DMS53 (cell line): ENCODE measurements around the gene KIF4A.
A peak's percentile ranks its signal among the peaks of the same experiment; 100 is the strongest.

Source experiments
- DNase-seq: peaks from one replicate; lab custom pipeline; 2025; lab: John Stamatoyannopoulos, UW

The KIF4A gene

DNA sequence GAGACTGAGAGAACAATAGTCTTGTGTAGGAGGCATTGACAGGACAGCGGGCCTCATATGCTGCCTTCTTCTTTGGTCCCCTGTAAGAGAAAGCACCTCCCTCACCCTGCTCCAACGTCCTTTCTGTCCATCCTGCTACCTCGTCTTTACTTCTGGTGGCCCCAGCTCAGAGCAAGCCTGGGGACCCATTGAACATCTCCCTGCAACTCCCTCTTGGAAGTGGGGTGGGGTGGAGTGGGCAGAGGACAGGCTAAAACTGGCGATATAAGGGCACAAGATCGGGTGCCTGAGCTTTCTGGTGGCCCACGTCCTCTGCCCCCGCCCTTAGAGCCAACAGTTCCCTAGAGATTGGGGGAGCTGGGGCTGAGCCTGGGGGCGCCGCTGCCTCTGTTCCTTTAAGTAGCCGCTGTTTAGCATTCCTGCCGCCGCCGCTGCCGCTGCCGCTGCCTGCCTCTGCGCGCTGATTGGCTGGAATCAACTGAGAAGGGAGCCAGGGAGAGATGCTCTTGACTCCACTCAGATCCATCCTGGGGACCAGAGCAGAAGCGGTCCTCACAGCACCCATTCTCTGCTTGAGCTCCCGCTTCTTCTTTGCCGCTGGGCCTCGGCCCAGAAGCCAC, 154.5 kb downstream of the KIF4A start, which contains the start of gene DLG3:
Gene DLG3 (plus strand): TSS at position 510 of the 620 bp plus-strand sequence. CDS start 367 bp downstream, outside the sequence.
- DNase-seq, result peak; percentile 75

DNA sequence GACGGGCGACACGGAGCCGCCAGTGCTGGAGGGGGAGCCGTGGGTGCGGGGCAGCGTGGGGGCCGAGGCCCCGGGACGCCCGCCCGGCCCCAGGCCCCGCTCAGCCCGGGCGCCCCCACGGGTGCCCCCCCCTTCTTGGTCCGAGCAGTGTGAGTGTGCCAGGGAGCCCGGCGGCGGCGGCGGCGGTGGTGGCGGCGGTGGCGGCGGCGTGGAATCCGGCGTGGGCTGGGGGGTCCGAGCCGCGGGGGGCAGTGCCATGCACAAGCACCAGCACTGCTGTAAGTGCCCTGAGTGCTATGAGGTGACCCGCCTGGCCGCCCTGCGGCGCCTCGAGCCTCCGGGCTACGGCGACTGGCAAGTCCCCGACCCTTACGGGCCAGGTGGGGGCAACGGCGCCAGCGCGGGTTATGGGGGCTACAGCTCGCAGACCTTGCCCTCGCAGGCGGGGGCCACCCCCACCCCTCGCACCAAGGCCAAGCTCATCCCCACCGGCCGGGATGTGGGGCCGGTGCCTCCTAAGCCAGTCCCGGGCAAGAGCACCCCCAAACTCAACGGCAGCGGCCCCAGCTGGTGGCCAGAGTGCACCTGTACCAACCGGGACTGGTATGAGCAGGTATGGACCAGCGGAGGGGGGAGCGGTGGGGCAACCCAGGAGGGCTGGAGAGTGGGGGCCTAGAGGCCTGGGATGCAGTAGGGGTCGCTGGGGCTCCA, 155.2 kb downstream of the KIF4A start:
- peak; percentile 28 for DNase-seq

DNA sequence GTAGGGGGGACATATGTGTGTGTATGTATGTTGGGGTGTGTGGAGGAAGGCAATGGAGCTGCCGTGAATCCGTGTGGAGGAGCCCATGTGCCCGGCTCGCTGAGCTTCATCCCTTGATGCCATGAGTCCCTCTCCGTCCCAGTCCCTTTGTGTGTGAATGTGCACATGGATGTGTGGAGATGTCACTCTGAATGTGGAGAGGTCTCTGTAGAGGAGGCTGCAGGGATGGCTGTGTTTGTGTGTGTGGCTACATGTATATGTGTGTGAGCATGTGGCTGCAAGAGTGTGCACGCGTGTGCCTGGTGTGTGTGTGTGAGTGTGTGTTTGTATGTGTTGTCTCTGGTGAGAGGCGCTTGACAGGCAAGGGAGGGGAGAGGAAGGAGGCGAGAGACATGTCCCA, 156.0 kb downstream of the KIF4A start:
- no peak for DNase-seq

DNA sequence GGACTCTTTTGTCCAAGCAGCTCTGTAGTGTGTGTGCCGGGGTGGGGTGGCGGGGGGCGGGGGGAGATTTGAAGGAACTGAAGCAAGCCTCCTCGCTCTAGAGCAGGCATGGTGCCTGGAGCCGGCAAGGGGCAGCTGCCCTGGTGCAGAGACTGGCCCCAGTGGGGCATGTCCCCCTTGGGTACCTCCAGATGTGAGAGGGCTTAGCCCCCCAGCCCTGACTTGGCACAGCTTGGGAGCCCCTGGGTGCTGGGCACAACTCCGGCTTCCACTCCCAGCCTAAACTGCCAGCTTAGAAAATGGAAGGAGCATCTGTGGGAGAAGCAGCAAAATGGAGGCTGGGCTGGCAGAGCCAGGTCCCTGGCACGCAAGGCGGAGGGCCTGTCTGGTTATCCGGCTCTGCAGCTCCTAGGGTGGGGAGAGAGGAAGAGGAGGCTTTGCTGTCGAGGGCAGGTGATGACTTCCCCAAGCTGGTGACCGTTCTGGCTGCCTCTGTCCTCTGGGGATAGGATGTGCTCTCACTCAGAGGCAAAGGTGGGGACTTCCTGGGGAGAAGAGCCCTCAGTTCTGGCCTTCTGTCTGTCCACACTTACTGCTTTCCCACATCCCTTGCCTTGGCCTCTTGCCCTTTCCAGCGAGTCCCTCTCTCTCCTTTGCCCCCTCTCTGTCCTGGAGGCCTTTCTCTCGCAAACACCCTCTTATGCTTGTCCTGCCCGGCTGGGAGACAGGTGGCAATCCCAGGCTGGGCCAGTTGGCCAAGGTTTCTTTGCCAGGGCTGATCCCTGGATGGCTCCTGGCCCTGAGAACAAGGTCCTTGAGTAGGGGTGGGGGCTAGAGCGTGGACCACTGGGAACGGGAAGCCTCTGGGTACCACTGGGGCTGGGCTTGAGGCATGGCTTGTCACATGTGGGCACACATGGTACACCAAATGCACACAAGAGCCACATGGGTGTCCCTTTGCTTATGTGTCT, 156.8 kb downstream of the KIF4A start:
- DNase-seq, result no peak

DNA sequence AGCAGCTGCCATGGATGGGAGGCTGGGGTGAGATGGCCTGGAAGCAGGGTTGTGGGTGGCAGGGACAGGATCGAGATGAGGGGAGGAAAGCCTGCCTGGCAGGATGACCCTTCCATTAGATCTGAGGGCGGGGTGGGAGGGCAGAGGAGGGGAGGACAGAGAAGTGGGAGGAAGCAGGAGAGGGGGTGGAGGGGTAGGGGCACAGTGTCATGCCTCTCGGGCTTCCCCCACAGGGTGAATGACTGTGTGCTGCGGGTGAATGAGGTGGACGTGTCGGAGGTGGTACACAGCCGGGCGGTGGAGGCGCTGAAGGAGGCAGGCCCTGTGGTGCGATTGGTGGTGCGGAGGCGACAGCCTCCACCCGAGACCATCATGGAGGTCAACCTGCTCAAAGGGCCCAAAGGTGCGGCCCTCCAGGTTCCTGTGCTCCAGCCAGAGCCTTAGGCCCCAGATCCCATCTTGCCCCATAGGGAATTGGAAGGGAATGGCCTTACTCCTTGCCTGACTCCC, 159.6 kb downstream of the KIF4A start:
- DNase-seq, result no peak

DNA sequence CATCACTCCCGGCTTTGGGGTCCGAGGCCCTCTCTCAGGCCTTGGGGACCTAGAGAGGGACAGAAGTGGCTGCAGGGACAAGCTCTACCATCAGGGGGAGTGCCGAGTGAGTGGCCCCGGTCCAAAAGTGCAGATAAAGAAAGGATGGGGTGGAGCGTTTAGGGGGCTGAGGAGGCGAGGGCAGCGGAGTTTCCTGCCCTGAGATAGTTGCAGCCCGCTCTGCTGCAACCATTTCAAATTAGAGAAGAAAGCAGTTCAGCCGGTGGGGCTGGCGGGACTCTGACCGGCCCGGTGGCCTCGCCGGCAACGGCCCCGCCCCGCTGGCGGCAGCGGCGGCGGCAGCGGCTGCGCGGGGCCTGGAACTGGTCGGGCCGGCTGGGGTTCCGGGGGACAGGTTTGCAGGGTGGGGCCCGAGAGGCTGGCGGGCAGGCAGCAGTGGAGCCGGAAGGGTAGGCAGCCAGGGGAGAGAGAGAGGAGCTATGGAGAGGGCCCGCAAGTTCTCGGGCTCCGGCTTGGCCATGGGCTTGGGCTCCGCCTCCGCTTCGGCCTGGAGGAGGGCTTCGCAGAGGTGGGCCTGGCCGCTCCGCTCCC, 162.3 kb downstream of the KIF4A start:
- peak; percentile 74 for DNase-seq

DNA sequence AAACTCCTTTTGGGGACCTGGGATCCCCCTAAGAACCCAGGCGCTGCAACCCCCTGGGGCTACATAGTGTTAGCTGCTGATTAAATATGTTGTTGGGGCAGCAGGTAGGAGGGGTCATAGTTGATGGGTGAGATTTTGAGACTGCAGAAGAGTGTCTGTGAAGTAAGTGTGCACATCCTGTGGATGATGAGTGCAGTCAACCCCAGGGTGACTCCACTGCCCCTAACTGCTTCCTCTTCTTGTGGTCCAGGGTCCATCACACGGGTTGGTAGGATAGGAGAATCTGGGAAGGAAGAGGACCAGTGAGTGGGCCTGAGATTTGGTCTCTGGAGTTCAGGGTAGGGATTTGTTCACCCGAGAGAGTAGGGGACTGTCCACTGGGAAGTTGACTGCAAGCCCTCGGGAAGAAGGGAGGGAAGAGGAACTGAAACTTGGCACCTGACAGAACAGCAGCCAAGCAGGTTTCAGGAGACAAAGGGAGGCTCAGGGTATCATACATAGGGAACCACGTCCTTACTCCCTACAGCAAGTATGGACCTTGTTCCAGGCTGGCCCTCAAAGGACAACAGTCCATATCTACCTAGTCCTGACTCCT, 163.2 kb downstream of the KIF4A start:
- peak; percentile 16 for DNase-seq

DNA sequence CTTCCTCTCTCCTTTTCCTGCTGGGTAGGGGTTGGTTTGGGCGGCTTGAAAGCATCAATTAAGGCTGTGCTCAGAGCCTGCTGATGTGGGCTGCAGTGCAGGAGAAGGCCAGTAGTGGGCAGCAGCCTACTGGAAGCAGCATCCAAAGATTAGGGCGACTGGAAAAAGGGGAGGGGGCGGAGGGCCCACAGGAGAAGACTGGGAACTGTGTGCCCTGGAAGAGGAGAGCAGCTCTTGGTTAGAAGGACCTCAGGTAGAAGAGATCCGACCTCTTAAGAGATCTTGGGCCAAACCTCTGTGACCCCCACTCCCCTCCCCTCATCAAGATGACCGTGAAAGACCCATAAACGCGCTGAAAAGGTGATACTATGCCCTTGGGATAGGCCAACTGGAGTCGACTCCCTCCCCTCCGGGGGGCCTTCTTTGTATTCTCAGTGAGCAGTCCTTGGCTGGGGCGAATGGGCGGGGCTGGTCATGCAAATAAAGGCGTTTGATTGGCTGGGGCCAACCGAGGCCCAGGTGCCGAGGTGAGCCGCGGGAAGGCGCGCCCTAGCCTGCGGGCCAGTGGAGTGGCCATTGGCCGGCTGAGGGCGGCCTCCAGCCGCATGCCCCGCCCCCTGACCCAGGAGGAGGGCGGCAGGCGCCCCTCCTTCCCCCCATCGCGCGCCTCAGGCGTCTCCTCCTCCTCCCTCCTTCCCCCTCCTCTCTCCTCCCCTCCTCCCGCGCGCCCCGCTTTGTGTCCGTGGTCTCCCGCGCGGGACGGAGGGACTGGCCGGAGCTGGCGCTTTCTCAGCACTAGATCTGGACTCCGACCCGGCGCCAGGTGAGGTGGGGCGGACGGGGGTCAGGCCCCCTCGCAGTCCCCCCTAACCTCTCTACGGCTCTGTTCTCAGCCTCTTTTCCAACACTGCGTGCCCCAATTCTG, 164.8 kb downstream of the KIF4A start:
- peak; percentile 97 for DNase-seq

DNA sequence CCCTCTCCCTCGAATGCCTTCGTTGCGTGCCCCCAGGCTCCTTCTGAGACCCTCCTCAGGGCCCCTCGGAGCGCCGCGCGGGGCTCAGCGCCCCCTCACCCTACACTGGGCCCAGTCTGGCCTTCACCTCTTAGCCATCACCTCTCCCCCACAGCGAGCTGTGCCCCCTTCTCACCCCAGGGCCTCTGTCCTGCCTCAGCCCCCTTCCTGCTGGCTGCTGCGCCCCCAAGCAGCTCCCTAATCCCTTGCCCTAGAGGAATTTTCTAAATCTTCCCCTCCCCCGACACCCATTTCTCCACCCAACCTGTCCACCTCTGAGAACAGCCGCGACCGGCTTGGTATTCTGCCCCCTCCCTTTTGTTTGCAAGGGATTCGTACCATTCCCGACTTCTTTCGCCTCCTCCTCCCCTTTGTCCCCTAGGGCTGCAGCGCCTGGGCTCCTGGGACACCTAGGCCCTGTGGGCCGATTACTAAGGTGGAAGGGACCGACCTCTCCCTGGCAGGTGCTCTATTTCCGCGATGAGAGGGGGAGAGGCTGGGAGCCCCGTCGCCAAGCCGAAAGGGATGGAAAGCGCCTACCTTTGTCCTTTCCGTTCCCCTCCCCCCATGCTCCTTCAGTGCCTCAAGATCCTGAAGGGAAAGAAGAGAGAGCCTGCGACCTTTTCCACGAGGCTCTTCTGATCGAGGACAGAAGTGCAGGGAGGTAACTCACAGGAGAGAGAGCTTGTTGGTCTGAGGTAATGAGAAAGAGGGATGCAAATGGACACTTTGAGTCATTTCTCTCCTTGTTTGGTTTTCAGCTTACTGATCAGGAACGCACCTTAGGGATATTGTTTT, 165.7 kb downstream of the KIF4A start:
- peak; percentile 70 for DNase-seq

DNA sequence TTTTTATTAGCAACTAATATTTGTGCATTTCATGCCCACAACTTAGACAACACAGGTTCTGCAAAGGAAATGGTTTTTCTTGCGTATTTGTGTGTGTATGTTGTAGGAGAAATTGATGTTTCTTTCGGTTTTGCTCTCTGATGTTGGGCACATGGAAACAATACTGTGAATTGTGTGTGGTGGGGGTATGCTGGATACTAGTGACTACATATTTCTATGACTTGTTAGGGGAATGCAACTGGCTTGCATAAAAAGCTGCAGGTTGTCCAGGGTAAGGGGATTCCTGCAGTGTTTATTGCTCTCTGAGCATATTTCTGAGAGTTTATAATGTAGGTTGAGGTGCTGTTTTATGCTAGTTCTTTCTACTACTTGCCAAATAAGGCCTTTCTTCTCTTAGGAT, 166.4 kb downstream of the KIF4A start:
- DNase-seq, result no peak

DNA sequence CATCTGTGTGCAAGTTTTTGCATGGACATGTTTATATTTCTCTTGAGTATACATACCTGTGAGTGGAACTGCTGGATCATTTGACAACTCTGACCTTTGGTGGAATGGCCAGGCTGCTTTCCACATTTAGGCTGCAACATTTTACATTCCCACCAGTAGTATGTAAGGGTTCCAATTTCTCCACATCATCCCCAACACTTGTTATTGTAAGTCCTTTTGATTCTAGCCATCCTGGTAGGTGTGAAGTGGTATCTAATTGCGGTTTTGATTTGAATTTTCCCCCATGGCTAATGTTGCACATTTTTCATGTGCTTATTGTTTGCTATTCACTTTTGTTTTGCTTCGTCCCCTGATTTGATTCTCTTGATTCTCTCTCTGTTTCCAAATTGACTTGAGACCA, 171.1 kb downstream of the KIF4A start:
- DNase-seq, result no peak

DNA sequence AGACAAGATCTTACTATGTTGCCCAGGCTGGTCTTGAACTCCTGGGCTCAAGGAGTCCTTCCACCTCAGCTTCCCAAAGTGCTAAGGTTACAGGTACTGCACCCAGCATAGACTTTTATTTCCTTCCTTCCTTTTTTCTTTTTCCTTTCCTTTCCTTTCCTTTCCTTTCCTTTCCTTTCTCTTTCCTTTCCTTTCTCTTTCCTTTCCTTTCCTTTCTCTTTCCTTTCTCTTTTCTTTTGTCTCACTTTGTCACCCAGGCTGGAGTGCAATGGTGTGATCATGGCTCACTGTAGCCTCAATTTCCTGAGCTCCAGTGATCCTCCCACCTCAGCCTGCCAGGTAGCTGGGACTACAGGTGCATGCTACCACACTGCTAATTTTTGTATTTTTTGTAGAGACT, 174.1 kb downstream of the KIF4A start:
- DNase-seq, result no peak

DNA sequence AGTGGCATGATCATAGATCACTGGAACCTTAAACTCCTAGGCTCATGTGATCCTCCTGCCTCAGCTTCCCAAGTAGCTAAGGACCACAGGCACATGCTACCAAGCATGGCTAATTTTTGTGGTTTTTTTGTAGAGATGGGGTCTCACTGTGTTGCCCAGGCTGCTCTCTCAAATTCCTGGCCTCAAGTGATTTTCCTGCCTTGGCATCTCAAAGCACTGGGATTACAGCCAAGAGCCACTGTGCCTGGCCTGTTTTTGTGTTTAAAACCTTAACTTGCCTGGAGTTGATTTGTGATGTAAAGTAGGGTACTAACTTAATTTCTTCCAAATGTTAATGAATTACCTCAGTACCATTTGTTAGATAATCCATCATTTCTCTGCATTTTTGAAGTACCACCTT, 177.1 kb downstream of the KIF4A start:
- no peak for DNase-seq

DNA sequence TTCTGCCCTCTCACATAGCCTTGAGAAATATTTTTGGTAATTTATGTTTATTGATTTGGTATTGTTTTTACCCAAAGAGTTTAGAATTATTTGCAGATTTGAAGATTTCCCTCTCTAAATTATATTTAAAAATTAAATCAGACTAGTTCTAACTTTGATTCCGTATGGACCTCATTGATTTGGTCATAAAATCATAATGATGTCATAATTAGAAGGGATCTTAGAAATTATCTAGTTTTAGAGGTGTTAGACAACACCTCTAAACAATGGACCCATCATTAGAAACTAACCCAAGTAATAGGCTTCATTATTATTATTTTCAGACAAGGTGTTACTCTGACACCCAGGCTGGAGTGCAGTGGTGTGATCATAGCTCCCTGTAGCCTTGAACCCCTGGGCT, 178.8 kb downstream of the KIF4A start:
- DNase-seq, result no peak
